ENCODE data around the gene CPAMD8.

DNA sequence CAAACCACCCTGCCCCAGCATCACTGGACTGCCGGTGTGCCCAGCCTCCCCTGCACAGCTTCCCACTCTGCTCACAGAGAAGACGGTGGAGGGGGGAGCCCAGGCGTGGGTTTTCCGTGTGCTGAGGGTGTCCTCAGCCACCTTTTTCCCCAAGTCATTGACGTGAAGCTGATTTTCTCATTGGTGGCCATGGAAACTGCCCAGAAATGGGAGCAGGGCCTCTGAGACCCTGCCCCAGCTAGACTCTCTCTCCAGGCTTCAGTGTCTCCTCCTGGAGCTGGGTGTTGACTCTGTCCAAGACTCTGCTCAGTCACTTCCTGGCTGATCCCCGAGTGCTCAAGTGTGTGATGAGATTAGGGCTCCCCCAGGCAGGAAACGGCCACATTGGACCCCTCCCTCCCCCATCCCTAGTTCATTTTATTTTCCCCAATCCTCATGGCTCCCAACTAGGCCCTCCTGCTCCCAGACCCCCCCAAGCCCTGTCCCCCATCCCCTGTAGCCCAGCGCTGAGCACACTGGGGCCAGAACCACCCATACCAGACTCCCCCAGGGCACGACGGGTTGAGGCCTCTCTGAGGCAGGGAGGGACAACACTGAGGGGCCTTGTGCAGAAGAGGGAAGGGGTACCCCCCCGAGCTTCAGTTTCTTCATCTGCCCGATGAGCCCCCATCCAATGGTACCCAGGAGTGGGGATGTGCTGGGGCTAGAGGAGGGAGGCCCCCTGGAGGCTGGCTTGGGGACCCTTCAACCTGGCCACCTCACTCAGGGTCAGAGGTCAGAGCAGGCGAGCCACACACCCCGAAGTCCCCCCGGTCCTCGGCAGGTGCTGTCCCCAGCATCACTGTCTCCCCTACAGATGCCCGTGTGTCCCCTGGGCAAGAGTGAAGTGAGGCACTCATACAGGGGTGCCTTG lies 139.0 kb downstream of the CPAMD8 start:
- TF ChIP-seq POLR2A (IDR thresholded peaks at IDR 0.05): no peak
- TF ChIP-seq, protein P1, sequence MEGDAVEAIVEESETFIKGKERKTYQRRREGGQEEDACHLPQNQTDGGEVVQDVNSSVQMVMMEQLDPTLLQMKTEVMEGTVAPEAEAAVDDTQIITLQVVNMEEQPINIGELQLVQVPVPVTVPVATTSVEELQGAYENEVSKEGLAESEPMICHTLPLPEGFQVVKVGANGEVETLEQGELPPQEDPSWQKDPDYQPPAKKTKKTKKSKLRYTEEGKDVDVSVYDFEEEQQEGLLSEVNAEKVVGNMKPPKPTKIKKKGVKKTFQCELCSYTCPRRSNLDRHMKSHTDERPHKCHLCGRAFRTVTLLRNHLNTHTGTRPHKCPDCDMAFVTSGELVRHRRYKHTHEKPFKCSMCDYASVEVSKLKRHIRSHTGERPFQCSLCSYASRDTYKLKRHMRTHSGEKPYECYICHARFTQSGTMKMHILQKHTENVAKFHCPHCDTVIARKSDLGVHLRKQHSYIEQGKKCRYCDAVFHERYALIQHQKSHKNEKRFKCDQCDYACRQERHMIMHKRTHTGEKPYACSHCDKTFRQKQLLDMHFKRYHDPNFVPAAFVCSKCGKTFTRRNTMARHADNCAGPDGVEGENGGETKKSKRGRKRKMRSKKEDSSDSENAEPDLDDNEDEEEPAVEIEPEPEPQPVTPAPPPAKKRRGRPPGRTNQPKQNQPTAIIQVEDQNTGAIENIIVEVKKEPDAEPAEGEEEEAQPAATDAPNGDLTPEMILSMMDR (IDR thresholded peaks at IDR 0.05): no peak
